GM12801 (cell line): ENCODE data around the gene FOCAD.

Experiments used
- TF ChIP-seq, protein P1 (sequence below): IDR thresholded peaks from one replicate; pipeline ENCODE4 v1.5.1; 2011; ENCODE audit warnings: control low read depth; ENCODE audit not compliant: insufficient read length; ENCODE audit errors: extremely low read depth

Gene FOCAD

DNA sequence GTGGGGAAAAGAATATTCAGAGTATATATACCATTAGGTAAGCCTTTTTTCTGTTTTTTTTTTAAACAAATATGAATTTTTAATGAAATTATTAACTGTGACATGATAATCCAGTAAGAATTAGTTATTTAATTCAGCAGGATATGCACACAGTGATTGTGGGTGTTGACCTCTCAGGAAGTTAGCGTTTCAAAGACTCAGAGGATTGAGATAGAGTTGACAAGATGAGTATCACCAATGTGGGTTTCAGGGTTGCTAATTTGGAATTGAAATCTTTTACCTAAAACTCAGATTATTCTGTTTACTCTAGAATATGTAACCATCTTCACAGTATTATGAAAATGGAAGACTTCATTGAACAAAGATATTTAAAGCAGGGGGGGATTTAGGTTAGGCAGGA lies 56.2 kb downstream of the FOCAD start:
- TF ChIP-seq, protein P1, sequence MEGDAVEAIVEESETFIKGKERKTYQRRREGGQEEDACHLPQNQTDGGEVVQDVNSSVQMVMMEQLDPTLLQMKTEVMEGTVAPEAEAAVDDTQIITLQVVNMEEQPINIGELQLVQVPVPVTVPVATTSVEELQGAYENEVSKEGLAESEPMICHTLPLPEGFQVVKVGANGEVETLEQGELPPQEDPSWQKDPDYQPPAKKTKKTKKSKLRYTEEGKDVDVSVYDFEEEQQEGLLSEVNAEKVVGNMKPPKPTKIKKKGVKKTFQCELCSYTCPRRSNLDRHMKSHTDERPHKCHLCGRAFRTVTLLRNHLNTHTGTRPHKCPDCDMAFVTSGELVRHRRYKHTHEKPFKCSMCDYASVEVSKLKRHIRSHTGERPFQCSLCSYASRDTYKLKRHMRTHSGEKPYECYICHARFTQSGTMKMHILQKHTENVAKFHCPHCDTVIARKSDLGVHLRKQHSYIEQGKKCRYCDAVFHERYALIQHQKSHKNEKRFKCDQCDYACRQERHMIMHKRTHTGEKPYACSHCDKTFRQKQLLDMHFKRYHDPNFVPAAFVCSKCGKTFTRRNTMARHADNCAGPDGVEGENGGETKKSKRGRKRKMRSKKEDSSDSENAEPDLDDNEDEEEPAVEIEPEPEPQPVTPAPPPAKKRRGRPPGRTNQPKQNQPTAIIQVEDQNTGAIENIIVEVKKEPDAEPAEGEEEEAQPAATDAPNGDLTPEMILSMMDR = no peak

DNA sequence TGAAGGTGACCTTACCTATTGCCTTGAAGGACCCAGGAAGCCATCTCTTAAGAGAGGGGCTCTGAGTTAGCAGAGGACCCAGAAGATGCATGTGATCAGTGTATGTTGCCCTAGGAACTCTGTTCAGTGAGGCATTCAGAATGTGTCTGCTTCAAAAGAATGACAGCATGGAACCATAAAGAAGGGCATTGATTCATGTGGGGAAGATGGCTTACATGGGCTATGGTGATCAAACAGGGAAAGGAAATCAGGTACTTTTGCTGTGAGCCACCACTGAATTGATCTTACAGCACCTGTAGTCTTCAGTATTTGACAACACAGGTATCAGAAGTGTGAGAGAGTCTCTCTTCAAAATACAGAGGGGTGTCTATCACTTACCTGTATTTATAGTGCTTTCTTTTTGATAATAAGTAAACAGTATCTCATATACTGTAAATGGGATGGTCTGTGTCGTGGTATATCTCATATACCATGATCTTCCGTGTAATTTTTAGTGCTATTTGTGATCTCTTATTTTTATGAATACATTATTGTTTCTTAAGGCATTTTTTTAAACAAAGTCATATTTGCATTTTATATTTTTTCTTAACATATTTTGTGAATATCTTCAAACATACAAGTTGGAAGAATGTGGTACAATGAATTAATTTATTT lies 57.0 kb downstream of the FOCAD start:
- TF ChIP-seq, protein P1 = no peak

DNA sequence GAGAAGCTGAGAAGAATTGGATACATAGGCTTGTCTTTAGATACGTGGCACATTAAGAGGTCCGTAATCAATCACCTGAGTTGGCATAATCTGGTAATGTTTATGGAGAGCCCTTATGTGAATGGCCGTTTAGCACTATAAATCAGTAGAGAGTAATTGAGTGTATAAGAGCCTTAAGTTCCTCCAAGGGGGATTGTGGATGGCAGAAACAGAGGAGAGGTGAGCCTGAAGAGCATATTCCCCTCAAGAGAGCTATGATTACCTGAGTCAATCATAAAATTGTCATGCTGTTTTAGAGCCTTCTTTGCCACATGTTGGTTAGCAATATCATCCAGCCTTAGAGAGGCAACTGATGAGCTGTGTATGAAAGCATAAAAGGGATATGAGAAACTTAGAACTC lies 58.8 kb downstream of the FOCAD start:
- TF ChIP-seq, protein P1 = no peak

DNA sequence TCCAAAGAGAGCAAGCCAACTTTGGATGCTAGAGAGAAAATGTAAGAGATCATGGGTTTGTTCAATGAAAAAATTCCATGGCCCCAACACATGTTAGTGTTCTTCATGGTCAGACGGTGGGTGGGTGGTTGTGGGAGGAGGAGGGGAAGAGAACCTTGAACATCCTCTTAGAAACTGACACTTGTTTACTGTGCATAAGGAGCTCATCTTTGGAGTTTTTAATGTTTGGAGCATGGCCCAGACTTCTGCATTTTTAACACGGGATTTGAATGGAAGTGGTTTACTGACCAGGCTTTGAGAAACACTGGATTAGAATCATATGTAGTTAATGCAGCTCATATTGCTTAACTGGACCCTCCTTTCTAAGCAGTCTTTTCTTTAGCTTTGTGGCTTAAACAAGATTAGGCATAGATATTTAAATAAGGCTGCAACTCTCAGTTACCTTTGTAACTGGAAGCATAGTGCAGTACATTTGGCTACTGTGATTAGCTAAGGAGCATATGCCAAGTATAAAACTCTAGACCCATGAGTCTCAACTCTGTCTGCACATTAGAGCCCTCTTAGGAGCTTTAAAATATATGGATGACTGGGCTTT lies 60.1 kb downstream of the FOCAD start:
- TF ChIP-seq, protein P1 = no peak

DNA sequence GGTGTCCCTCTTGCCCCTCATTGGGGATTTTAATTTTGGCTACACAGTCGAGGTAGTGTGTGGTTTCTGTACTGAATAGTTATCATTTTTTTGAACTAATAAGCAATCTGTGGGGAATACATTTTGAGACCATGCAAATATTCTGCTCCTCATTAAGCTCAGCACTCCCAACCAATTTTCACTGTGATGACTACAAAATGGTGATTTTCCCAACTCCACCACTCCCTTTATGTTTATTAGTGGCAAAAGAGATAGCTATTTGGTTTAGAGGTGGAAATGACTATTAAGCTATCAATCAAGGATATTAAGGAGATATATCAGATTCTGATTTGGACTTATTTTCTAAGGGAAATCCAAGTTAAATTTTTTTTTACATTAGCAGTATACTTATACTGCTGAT lies 62.9 kb downstream of the FOCAD start:
- TF ChIP-seq, protein P1 = no peak

DNA sequence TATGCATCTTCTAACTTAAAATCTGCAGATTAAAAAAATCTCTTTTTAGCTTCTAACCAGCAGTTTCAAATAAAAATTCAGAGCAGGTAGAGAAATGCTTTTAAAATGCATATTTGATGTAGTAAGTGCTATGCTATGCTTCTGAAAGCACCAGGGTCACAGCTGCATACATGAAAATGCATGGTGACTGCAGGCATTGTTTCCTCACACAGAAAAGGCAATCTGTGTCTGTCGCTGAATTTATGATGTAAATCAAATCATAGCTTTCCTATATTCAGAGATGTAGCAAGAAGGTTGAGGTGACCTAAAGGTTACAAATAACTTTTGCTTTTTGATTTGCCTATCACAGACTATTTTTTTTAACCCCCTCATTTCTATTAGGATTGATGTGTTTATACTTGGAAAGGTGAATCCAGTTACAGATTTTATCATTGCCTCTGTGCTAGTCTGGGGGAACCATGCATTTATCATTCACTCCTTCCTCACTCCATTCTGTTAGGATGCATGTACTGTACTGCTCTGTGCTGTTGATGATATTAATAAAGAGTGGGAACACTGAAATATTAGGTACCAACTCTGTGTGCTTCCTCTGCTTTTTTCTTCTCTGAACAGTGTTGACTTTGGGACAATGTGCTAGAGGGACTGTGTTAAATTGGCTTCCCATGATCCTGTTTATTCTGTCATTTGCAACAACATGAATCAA lies 65.6 kb downstream of the FOCAD start:
- TF ChIP-seq, protein P1 = no peak

DNA sequence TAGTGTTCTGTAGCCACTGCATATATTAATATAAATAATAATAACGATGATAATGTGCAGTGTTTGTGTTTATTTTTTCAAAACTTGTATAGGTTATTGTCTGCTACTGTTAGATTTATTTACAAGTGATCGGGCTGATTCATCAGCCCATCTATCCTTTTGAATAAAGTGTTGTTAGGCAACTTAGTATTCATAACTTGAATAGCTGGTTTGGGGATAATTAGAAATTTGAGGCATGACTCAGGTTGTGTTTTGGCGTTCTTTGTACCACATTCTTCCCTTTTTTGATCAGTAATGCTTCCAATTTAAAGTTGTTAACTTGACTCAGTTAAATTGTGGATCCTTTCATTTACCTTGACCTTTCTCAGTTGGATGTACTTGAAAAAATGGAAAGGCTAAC lies 69.7 kb downstream of the FOCAD start:
- TF ChIP-seq, protein P1 = no peak
